Measurements from ENCODE around the gene ZEB2. TPM values are rescaled to one million over a fixed set of nuclear protein-coding genes. Genes with fewer than 3 reads are reported as not detected.

The ZEB2 gene
- total RNA-seq, 1 experiment from 2014 or later: 1.1 TPM

- in situ Hi-C loops (cut with HindIII; ENCODE audit: low pct_unique_long_range_greater_than_20kb, low sequenced_read_pairs) (no loop called here), intact Hi-C loops (cut with micrococcal nuclease; ENCODE audit: unreplicated experiment) (no loop called here)
- POLR2A ChIA-PET: no interaction called here
- Histone ChIP-seq H3K4me1 (ENCODE audit: control insufficient read depth, insufficient read depth, low read length) (no peaks in the 10 kb centered on the region), H3K27me3 (ENCODE audit: control insufficient read depth, insufficient read depth, low read length) (no peaks in the 10 kb centered on the region; the same call in 1 of the 2 replicates), H3K4me3 (ENCODE audit: low read depth in 2 of 2, low read length in 2 of 2) (no peak overlapping the region), H3K27ac (ENCODE audit: low read length) (no peak overlapping the region), H3K9me3 (ENCODE audit: control insufficient read depth, insufficient read depth, low read depth, low read length) (no peaks in the 10 kb centered on the region), H3K36me3 (ENCODE audit: control insufficient read depth, insufficient read depth, low read length) (no peaks in the 10 kb centered on the region)
- DNase-seq (ENCODE audit: low read depth, low spot score) (no peak), ATAC-seq (no peak)
- no TSS peak for BruUV-seq (replicated peaks)
- no peak for TF ChIP-seq SIN3A (IDR thresholded peaks at IDR 0.05; ENCODE audit: borderline replicate concordance, insufficient read depth, low read depth, low read length)
- no peak for TF ChIP-seq TCF7L2 (IDR thresholded peaks at IDR 0.05; ENCODE audit: low read depth, low read length)
- no peak for TF ChIP-seq CTCF (IDR thresholded peaks at IDR 0.05)
- TF ChIP-seq POLR2AphosphoS5 (IDR thresholded peaks at IDR 0.05; ENCODE audit: low read depth, low read length): no peak
- TF ChIP-seq, protein P1, sequence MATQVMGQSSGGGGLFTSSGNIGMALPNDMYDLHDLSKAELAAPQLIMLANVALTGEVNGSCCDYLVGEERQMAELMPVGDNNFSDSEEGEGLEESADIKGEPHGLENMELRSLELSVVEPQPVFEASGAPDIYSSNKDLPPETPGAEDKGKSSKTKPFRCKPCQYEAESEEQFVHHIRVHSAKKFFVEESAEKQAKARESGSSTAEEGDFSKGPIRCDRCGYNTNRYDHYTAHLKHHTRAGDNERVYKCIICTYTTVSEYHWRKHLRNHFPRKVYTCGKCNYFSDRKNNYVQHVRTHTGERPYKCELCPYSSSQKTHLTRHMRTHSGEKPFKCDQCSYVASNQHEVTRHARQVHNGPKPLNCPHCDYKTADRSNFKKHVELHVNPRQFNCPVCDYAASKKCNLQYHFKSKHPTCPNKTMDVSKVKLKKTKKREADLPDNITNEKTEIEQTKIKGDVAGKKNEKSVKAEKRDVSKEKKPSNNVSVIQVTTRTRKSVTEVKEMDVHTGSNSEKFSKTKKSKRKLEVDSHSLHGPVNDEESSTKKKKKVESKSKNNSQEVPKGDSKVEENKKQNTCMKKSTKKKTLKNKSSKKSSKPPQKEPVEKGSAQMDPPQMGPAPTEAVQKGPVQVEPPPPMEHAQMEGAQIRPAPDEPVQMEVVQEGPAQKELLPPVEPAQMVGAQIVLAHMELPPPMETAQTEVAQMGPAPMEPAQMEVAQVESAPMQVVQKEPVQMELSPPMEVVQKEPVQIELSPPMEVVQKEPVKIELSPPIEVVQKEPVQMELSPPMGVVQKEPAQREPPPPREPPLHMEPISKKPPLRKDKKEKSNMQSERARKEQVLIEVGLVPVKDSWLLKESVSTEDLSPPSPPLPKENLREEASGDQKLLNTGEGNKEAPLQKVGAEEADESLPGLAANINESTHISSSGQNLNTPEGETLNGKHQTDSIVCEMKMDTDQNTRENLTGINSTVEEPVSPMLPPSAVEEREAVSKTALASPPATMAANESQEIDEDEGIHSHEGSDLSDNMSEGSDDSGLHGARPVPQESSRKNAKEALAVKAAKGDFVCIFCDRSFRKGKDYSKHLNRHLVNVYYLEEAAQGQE (IDR thresholded peaks at IDR 0.05; ENCODE audit: insufficient read depth in 1 of 2, low read depth in 2 of 2, low read length in 1 of 2): no peak
- CTCF ChIA-PET: no interaction called here
Observed at GRCh38 chr2:144381716-144382115, 138.2 kb downstream of the ZEB2 start.

DNA sequence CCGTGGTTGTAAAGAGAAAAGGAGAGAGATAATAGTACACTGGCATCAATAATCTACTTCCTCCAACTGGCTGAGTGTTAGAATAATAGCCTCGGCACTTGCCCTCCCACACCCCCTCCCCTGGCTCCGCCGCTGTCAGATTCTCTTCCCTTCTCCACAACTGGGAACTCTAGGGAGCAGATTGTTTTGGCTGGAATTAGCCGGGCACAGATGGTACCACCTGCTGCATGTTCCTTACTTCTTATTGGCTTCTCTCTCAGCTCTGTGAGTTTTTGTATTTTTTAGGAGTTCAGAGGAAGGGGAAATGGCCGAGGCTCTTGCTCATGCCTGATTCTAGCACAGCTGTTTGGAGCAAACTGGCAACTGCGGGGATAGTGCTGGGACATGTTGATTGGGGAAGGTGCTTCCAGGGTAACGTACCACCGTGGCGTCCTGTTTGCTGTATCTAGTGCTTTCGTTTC, 140.0 kb downstream of the ZEB2 start:
- no peaks in the 10 kb centered on the region for H3K4me1 ChIP-seq (ENCODE audit: control insufficient read depth, insufficient read depth, low read length)
- H3K9me3 ChIP-seq (ENCODE audit: control insufficient read depth, insufficient read depth, low read depth, low read length): no peaks in the 10 kb centered on the region
- no TSS peak for BruUV-seq (replicated peaks)
- no peak overlapping the region for H3K4me3 ChIP-seq (ENCODE audit: low read depth in 2 of 2, low read length in 2 of 2)
- in situ Hi-C loops (cut with HindIII; ENCODE audit: low pct_unique_long_range_greater_than_20kb, low sequenced_read_pairs): no loop called here
- H3K36me3 ChIP-seq (ENCODE audit: control insufficient read depth, insufficient read depth, low read length): no peaks in the 10 kb centered on the region
- TF ChIP-seq, protein P1 (IDR thresholded peaks at IDR 0.05; ENCODE audit: insufficient read depth in 1 of 2, low read depth in 2 of 2, low read length in 1 of 2): no peak
- TF ChIP-seq TCF7L2 (IDR thresholded peaks at IDR 0.05; ENCODE audit: low read depth, low read length): no peak
- no peak for TF ChIP-seq POLR2AphosphoS5 (IDR thresholded peaks at IDR 0.05; ENCODE audit: low read depth, low read length)
- TF ChIP-seq SIN3A (IDR thresholded peaks at IDR 0.05; ENCODE audit: borderline replicate concordance, insufficient read depth, low read depth, low read length): no peak
- TF ChIP-seq CTCF (IDR thresholded peaks at IDR 0.05): no peak
- ChIA-PET CTCF (no interaction called here), POLR2A (no interaction called here)
- H3K27ac ChIP-seq (ENCODE audit: low read length): no peak overlapping the region
- intact Hi-C loops (cut with micrococcal nuclease; ENCODE audit: unreplicated experiment): no loop called here
- H3K27me3 ChIP-seq (ENCODE audit: control insufficient read depth, insufficient read depth, low read length): no peaks in the 10 kb centered on the region; the same call in 1 of the 2 replicates
- ATAC-seq: no peak
- no peak for DNase-seq (ENCODE audit: low read depth, low spot score)

Data from Panc1 (cell line).